Upper lobe of right lung (tissue), 1 donor: Measurements from ENCODE around the gene BAZ2B. TPM values are rescaled to one million over a fixed set of nuclear protein-coding genes. Genes with fewer than 3 reads are reported as not detected.

Experiments
- ATAC-seq: fragments of 200-7000 bp; cut with Tn5 transposase; one replicate; pipeline ENCODE4 v1.9.1; 2020; ENCODE audit warnings: mild to moderate bottlenecking, moderate library complexity
- DNase-seq: peaks from one replicate; pipeline ENCODE4 v3.0.0-alpha.2; 2020
- H3K27ac ChIP-seq: fragments of 200-600 bp; one replicate; pipeline ENCODE4 v1.8.0; 2022
- H3K27me3 ChIP-seq: fragments of 200-600 bp; one replicate; pipeline ENCODE4 v1.8.0; 2022; ENCODE audit warnings: mild to moderate bottlenecking
- H3K36me3 ChIP-seq: fragments of 200-600 bp; one replicate; pipeline ENCODE4 v1.8.0; 2022
- H3K4me1 ChIP-seq: fragments of 200-600 bp; one replicate; pipeline ENCODE4 v1.8.0; 2022
- H3K4me3 ChIP-seq: fragments of 200-600 bp; one replicate; pipeline ENCODE4 v1.8.0; 2022; ENCODE audit warnings: mild to moderate bottlenecking
- H3K9me3 ChIP-seq: fragments of 200-600 bp; one replicate; pipeline ENCODE4 v1.8.0; 2022
- intact Hi-C: fragments of 100-400 bp; cut with DNase I; formaldehyde crosslinking; loops from one replicate; pipeline ENCODE4 v1.11.0; 2022
- total RNA-seq: library from RNA; stranded (reverse); fragmentation: NEBNext Ultra II Directional; extraction: Animal tissue kit (Norgen Biotek cat#: 25700); gene quantifications from one replicate; pipeline ENCODE4 v1.2.1, GENCODE V29; 2021
- TF ChIP-seq, protein P1 (sequence below): fragments of 200-600 bp; IDR thresholded peaks from one replicate; pipeline ENCODE4 v1.8.0; 2022; ENCODE audit warnings: antibody characterized with exemption
- donor health status: DM: no; HTN: yes; CAD: no; lungs with severe emphysema.

The BAZ2B gene
- total RNA-seq, 1 donor from 2014 or later, result 91.9 TPM

GRCh38 chr2:159450180-159450579 lies 166.2 kb downstream of the BAZ2B start:
- Histone ChIP-seq H3K27ac (no peak overlapping the region), H3K9me3 (no peaks in the 10 kb centered on the region), H3K36me3 (peaks cover 27% of the 10 kb centered on the region), H3K4me1 (no peaks in the 10 kb centered on the region), H3K4me3 (no peak overlapping the region), H3K27me3 (no peaks in the 10 kb centered on the region)
- DNase-seq (no peak), ATAC-seq (no peak)
- intact Hi-C loops, result no loop called here
- TF ChIP-seq, protein P1, sequence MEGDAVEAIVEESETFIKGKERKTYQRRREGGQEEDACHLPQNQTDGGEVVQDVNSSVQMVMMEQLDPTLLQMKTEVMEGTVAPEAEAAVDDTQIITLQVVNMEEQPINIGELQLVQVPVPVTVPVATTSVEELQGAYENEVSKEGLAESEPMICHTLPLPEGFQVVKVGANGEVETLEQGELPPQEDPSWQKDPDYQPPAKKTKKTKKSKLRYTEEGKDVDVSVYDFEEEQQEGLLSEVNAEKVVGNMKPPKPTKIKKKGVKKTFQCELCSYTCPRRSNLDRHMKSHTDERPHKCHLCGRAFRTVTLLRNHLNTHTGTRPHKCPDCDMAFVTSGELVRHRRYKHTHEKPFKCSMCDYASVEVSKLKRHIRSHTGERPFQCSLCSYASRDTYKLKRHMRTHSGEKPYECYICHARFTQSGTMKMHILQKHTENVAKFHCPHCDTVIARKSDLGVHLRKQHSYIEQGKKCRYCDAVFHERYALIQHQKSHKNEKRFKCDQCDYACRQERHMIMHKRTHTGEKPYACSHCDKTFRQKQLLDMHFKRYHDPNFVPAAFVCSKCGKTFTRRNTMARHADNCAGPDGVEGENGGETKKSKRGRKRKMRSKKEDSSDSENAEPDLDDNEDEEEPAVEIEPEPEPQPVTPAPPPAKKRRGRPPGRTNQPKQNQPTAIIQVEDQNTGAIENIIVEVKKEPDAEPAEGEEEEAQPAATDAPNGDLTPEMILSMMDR, result no peak

DNA sequence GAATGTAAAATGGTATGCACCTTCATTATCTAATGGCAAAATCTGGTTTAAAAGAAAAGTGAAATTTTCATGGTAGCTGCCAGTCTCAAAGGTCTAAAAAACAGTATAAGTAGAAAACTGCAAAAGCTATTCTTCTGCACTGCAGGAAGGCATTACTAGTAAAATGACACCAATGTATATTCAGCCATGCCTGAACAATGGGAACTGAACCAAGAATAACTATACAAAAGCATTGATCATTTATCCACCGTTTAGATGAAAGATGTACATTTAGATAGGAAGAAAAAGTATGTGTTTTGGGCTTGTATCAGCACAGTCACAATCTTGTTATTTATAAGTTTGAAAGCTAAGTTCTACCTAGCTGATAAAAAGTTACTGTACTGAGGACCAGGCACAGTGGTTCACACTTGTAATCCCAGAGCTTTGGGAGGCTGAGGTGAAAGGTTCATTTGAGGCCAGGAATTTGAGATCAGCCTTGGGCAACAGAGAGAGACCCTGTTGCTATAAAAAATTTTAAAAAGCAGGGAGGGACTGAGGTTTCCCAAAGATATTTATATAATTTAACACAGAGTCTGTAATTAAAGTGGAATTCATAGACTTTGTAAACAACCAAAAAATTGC lies 166.7 kb downstream of the BAZ2B start:
- H3K36me3 ChIP-seq, result peaks cover 32% of the 10 kb centered on the region
- TF ChIP-seq, protein P1, result no peak
- H3K4me3 ChIP-seq, result no peak overlapping the region
- H3K9me3 ChIP-seq, result no peaks in the 10 kb centered on the region
- intact Hi-C loops, result no loop called here
- no peak for ATAC-seq
- H3K27ac ChIP-seq, result no peak overlapping the region
- no peaks in the 10 kb centered on the region for H3K4me1 ChIP-seq
- DNase-seq, result no peak
- no peaks in the 10 kb centered on the region for H3K27me3 ChIP-seq

- Histone ChIP-seq H3K9me3 (no peaks in the 10 kb centered on the region), H3K27ac (no peak overlapping the region), H3K4me3 (no peak overlapping the region), H3K27me3 (no peaks in the 10 kb centered on the region), H3K36me3 (peaks cover 44% of the 10 kb centered on the region), H3K4me1 (no peaks in the 10 kb centered on the region)
- intact Hi-C loops, result no loop called here
- TF ChIP-seq, protein P1, result no peak
- DNase-seq (no peak), ATAC-seq (no peak)
Measured at GRCh38 chr2:159446817-159447216, 169.5 kb downstream of the BAZ2B start.

GRCh38 chr2:159446201-159446600 lies 170.1 kb downstream of the BAZ2B start:
- Histone ChIP-seq H3K9me3 (no peaks in the 10 kb centered on the region), H3K4me3 (no peak overlapping the region), H3K27me3 (no peaks in the 10 kb centered on the region), H3K27ac (no peak overlapping the region), H3K36me3 (peaks cover 46% of the 10 kb centered on the region), H3K4me1 (no peaks in the 10 kb centered on the region)
- DNase-seq (no peak), ATAC-seq (no peak)
- intact Hi-C loops, result no loop called here
- TF ChIP-seq, protein P1, result no peak

GRCh38 chr2:159445307-159445706 lies 171.0 kb downstream of the BAZ2B start:
- TF ChIP-seq, protein P1, result no peak
- intact Hi-C loops, result no loop called here
- Histone ChIP-seq H3K27ac (no peak overlapping the region), H3K4me3 (no peak overlapping the region), H3K4me1 (no peaks in the 10 kb centered on the region), H3K27me3 (no peaks in the 10 kb centered on the region), H3K36me3 (peaks cover 48% of the 10 kb centered on the region), H3K9me3 (no peaks in the 10 kb centered on the region)
- ATAC-seq (no peak), DNase-seq (no peak)

- H3K9me3 ChIP-seq, result no peaks in the 10 kb centered on the region
- ATAC-seq (no peak), DNase-seq (no peak)
- H3K4me3 ChIP-seq, result no peak overlapping the region
- no peaks in the 10 kb centered on the region for H3K4me1 ChIP-seq
- peaks cover 52% of the 10 kb centered on the region for H3K36me3 ChIP-seq
- intact Hi-C loops, result no loop called here
- no peaks in the 10 kb centered on the region for H3K27me3 ChIP-seq
- TF ChIP-seq, protein P1, result no peak
- no peak overlapping the region for H3K27ac ChIP-seq
Measured at GRCh38 chr2:159444754-159445153, 171.6 kb downstream of the BAZ2B start.
